ENCODE data around the gene ASIC1.

Gene ASIC1

GRCh38 chr12:50107416-50108268 is 50.2 kb downstream of the ASIC1 start:
- no peak for TF ChIP-seq TEAD4 (IDR thresholded peaks at IDR 0.05)
- TF ChIP-seq RAD21 (IDR thresholded peaks at IDR 0.05; ENCODE audit: low read depth) = no peak
- no peak for TF ChIP-seq NFIC (IDR thresholded peaks at IDR 0.05)
- no peak for TF ChIP-seq TAF1 (IDR thresholded peaks at IDR 0.05; ENCODE audit: low read depth)
- no peak for TF ChIP-seq TCF12 (IDR thresholded peaks at IDR 0.05; ENCODE audit: low read depth)
- TF ChIP-seq MAX (IDR thresholded peaks at IDR 0.05) = no peak
- TF ChIP-seq CREB1 (IDR thresholded peaks at IDR 0.05; ENCODE audit: low read depth) = no peak
- no peak for TF ChIP-seq CEBPB (IDR thresholded peaks at IDR 0.05)
- no peak for TF ChIP-seq EP300 (IDR thresholded peaks at IDR 0.05; ENCODE audit: borderline replicate concordance)
- TF ChIP-seq EGR1 (IDR thresholded peaks at IDR 0.05) = no peak
- no peak for TF ChIP-seq USF1 (IDR thresholded peaks at IDR 0.05)
- no peak for TF ChIP-seq ZBTB7A (IDR thresholded peaks at IDR 0.05; ENCODE audit: low read depth)
- no peak for TF ChIP-seq REST (IDR thresholded peaks at IDR 0.05; ENCODE audit: low read depth)
- no peak for TF ChIP-seq YY1 (IDR thresholded peaks at IDR 0.05; ENCODE audit: low read depth)
- no peak for TF ChIP-seq FOXM1 (IDR thresholded peaks at IDR 0.05; ENCODE audit: borderline replicate concordance, low read depth)

GRCh38 chr12:50109319-50109718 is 51.9 kb downstream of the ASIC1 start:
- no peak for TF ChIP-seq NFIC (IDR thresholded peaks at IDR 0.05)
- TF ChIP-seq YY1 (IDR thresholded peaks at IDR 0.05; ENCODE audit: low read depth) = no peak
- TF ChIP-seq USF1 (IDR thresholded peaks at IDR 0.05) = no peak
- no peak for TF ChIP-seq CEBPB (IDR thresholded peaks at IDR 0.05)
- no peak for TF ChIP-seq EP300 (IDR thresholded peaks at IDR 0.05; ENCODE audit: borderline replicate concordance)
- no peak for TF ChIP-seq RAD21 (IDR thresholded peaks at IDR 0.05; ENCODE audit: low read depth)
- TF ChIP-seq TCF12 (IDR thresholded peaks at IDR 0.05; ENCODE audit: low read depth) = no peak
- TF ChIP-seq EGR1 (IDR thresholded peaks at IDR 0.05) = no peak
- TF ChIP-seq MAX (IDR thresholded peaks at IDR 0.05) = no peak
- TF ChIP-seq TEAD4 (IDR thresholded peaks at IDR 0.05) = no peak
- no peak for TF ChIP-seq ZBTB7A (IDR thresholded peaks at IDR 0.05; ENCODE audit: low read depth)
- TF ChIP-seq TAF1 (IDR thresholded peaks at IDR 0.05; ENCODE audit: low read depth) = no peak
- no peak for TF ChIP-seq REST (IDR thresholded peaks at IDR 0.05; ENCODE audit: low read depth)
- TF ChIP-seq CREB1 (IDR thresholded peaks at IDR 0.05; ENCODE audit: low read depth) = no peak
- TF ChIP-seq FOXM1 (IDR thresholded peaks at IDR 0.05; ENCODE audit: borderline replicate concordance, low read depth) = no peak

- TF ChIP-seq TAF1 (IDR thresholded peaks at IDR 0.05; ENCODE audit: low read depth) (no peak), EP300 (IDR thresholded peaks at IDR 0.05; ENCODE audit: borderline replicate concordance) (no peak), FOXM1 (IDR thresholded peaks at IDR 0.05; ENCODE audit: borderline replicate concordance, low read depth) (no peak)
Observed at GRCh38 chr12:50110127-50110761, 52.8 kb downstream of the ASIC1 start.

GRCh38 chr12:50110762-50111351 is 53.5 kb downstream of the ASIC1 start:
- TF ChIP-seq TEAD4 (IDR thresholded peaks at IDR 0.05) (peak; percentile 58), RAD21 (IDR thresholded peaks at IDR 0.05; ENCODE audit: low read depth) (no peak; the same call in 1 of the 2 replicates), TCF12 (IDR thresholded peaks at IDR 0.05; ENCODE audit: low read depth) (no peak), YY1 (IDR thresholded peaks at IDR 0.05; ENCODE audit: low read depth) (no peak), MAX (IDR thresholded peaks at IDR 0.05) (no peak), FOXM1 (IDR thresholded peaks at IDR 0.05; ENCODE audit: borderline replicate concordance, low read depth) (no peak), TAF1 (IDR thresholded peaks at IDR 0.05; ENCODE audit: low read depth) (0 out of 2 replicates have a peak, but pooled peaks have one; percentile 16), CEBPB (IDR thresholded peaks at IDR 0.05) (no peak), ZBTB7A (IDR thresholded peaks at IDR 0.05; ENCODE audit: low read depth) (no peak), EP300 (IDR thresholded peaks at IDR 0.05; ENCODE audit: borderline replicate concordance) (no peak), REST (IDR thresholded peaks at IDR 0.05; ENCODE audit: low read depth) (no peak), NFIC (IDR thresholded peaks at IDR 0.05) (no peak), EGR1 (IDR thresholded peaks at IDR 0.05) (no peak), CREB1 (IDR thresholded peaks at IDR 0.05; ENCODE audit: low read depth) (no peak), USF1 (IDR thresholded peaks at IDR 0.05) (no peak)
